ENCODE measurements around the gene ROBO2.

DNA sequence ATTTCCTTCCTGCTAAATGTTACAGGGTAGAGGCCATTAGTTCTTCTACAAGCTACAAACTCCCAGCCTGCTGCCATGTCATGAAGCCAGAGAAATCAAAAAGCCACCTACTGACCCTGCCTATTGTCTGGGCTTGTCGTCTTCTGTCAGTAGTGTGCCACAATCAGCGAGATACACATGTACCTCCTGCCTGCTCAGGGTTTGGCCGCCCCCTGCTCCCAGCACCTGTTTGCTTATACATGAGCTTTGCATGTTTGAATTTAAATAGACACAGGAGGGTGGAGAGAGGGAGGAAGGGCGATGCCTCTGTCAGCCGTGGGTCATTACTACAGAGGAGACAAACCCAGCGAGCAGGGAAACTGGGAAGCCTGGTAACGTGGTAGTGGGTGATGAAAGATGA, 106.1 kb downstream of the ROBO2 start:
- TF ChIP-seq, protein P1, sequence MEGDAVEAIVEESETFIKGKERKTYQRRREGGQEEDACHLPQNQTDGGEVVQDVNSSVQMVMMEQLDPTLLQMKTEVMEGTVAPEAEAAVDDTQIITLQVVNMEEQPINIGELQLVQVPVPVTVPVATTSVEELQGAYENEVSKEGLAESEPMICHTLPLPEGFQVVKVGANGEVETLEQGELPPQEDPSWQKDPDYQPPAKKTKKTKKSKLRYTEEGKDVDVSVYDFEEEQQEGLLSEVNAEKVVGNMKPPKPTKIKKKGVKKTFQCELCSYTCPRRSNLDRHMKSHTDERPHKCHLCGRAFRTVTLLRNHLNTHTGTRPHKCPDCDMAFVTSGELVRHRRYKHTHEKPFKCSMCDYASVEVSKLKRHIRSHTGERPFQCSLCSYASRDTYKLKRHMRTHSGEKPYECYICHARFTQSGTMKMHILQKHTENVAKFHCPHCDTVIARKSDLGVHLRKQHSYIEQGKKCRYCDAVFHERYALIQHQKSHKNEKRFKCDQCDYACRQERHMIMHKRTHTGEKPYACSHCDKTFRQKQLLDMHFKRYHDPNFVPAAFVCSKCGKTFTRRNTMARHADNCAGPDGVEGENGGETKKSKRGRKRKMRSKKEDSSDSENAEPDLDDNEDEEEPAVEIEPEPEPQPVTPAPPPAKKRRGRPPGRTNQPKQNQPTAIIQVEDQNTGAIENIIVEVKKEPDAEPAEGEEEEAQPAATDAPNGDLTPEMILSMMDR (IDR thresholded peaks at IDR 0.05): no peak
- TF ChIP-seq POLR2AphosphoS5 (IDR thresholded peaks at IDR 0.05): no peak
- no peak for TF ChIP-seq EP300 (IDR thresholded peaks at IDR 0.05)
- no peak for TF ChIP-seq POLR2A (IDR thresholded peaks at IDR 0.05)
